H54 (cell line): ENCODE data around the gene NKAIN4.

Experiments
- DNase-seq: peaks from one replicate; pipeline ENCODE4 v3.0.0; 2011; ENCODE audit warnings: low spot score, mixed read lengths; ENCODE audit not compliant: insufficient read length
- FAIRE-seq: peaks from 3 replicates; lab custom pipeline; 2011; peaks lifted over from hg19 to GRCh38; lab: Jason Lieb, UNC
- POLR2A ChIP-seq: IDR thresholded peaks from 2 replicates; pipeline ENCODE4 v1.6.1; 2011; ENCODE audit warnings: low read depth, mild to moderate bottlenecking, low read length

Gene NKAIN4

DNA sequence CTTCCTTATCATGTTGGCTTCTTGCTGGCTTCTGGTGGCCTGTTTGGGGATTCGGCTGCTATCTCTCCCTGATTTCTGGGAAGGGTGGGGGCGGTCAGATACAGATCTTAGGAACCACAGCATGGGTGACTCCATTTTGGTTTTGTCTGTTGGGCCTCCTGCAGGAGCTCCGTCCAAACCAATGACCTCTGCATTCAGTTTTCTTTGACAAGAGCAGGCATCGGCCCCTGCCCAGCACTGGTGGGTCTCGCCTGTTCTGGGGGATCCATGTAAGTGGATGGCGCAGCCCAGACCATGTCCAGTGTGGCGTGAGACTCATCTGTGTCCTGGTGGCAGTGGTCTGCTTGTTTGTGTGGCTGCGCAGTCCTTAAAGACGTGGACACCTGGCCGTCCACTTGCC is 9.7 kb upstream of the NKAIN4 start:
- DNase-seq (no peak), FAIRE-seq (no peak)
- TF ChIP-seq POLR2A: no peak

DNA sequence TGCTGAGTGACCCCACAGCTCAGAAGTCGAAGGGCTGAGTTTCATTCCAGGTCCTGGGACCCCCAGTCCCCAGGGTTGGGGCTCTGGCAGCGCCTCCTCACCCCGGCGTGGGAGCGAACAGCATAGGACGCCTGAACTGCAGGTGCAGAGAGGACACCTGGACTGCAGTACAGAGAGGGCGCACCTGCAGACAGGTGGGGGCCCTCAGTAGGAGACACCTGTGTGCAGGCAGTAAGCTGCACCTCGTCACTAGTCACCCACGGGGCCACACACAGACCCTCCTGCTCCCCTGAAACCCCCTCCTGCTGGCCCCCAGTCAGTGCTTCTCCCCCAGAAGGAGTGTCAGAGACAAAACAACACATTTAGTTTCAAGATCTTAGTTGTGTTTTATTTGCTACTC is 8.6 kb upstream of the NKAIN4 start:
- FAIRE-seq (no peak), DNase-seq (no peak)
- TF ChIP-seq POLR2A: no peak

DNA sequence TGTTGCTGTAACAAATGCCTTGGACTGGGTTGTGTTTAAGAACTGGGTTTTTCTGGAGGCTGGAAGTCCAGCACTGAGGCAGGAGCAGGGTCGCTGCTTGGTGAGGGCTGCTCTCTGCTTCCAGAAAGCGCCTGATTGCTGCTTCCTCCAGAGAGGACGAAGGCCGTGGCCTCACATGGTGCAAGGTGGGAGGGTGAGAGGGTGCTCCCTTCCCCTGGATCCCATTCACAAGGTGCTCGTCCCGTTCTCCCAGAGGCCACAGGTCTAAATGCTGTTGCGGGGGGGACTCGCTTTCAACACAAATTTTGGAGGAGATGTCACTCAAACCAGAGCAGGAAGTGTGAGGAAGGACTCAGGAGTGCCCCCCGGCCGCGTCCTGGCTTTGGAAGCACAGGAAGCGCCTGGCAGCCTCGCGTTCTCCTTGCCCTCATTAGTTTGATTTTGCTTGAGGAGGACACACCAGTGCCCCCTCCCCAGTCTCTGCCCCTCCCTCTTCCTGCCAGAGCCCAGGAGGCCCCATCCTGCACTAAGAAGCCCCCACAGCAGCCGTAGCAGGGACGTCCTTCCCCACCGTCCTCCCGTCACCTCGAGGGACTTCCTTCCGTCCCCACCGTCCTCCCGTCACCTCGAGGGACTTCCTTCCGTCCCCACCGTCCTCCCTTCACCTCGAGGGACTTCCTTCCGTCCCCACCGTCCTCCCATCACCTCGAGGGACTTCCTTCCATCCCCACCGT is 7.7 kb upstream of the NKAIN4 start:
- DNase-seq: no peak
- FAIRE-seq: no peak
- no peak for TF ChIP-seq POLR2A

DNA sequence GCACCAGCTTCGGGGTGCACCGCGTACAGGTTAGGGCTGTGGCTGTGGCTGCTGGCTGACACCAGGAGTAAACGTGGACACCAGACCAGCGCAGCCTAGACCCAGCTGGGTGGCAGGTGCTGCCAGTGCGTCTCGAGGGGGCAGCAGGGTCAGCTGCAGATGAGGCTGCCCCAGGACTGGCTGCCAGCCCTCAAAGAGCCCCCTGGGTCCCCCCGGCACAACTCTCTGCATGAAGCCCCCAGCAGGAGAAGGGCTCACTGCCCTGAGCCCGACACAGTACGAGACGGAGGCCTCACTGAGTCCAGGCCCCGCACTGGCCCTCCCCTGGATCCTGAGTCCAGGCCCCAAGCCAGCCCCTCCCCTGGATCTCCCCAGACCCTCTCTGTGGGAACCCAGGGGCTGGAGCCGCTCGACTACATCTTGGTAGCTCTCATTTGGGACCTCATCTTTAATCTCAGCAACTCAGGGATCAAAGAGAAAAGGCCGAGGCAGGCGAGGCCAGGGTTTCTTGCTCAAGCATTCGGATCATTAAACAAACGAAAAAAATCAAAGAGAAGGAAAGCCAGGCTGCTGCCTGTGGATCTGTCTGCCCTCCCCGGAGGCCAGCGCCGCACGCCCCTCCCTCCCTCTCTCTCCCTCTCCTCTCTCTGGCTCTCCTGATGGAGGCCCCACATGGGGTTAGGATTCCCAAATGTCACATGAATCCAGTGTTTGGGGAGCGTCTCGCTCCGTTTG is 7.0 kb upstream of the NKAIN4 start:
- no peak for FAIRE-seq
- DNase-seq: no peak
- TF ChIP-seq POLR2A: no peak

DNA sequence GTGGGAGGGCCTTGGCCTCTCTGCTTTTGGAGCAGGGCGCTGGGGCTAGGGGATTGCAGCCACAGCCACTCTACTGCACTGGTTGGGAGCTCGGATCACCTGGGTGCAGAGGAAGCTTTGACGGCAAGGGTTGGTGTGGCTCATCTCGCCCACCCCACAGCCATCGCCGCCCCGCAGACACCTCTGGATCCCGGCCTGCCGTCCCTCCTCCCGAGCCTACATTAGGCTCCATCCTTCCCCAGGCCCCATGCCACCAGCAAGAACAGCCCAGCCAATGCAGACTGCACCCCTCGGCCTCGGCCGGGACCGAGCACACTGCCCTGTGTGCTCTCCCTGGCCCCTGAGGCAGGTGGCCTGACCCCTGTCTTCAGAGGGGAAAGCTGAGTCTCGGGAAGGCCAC is 6.3 kb upstream of the NKAIN4 start:
- FAIRE-seq (no peak), DNase-seq (no peak)
- no peak for TF ChIP-seq POLR2A

DNA sequence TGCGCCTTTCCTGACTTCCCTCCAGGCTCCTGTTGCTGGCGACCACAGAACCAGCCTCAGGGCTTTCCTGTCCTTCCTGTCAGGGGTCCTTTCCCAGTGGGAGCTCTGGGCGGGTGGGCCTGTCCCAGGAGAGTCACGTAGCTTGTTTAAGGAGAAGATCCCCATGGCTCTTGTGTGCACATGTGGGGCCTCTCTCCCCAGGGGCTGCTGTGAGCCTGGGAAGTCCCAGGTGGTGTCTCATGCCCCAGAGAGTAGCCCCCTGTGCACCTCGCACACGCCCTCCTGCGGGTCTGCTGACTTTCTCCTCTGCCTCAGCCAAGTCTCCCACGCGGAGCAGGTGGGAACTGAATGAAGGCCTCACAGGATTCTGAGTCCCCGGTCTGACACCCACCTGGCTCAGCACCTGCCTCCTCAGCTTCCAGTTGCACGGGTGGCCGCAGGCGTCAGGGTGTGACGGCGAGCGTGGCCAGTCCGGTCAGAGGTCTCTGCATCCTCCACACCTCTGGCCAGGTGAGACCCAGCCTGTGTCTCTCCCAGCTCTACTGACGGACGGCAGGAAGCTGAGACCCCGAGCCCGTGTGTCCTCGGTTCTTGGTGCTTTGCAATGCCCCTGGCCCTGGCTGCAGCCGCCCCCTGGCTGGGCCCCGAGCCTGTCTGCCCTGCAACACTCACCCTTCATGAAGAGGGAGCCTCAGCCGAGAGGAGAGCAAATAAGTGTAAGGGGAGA is 5.6 kb upstream of the NKAIN4 start:
- DNase-seq (no peak), FAIRE-seq (no peak)
- TF ChIP-seq POLR2A: no peak

DNA sequence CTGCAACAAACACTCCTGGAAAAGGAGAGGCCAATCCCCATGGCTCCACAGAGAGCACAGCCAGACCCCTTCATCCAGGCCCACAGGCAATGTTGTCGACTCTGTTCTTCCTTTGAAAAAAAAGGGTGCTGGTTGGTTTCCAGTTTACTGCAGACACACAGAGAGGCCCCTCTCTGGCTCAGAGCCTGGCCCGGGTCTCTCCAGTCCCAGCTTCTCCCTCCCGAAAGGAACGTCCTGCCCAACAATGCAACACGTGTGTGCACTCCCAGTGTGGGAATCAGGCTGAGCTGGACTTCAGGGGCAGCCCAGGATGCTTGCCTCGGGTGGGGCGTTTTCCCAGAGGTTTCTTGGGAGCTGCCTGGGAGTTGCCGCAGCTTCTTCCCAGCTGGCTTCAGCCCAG is 4.5 kb upstream of the NKAIN4 start:
- no peak for TF ChIP-seq POLR2A
- DNase-seq (no peak), FAIRE-seq (no peak)

DNA sequence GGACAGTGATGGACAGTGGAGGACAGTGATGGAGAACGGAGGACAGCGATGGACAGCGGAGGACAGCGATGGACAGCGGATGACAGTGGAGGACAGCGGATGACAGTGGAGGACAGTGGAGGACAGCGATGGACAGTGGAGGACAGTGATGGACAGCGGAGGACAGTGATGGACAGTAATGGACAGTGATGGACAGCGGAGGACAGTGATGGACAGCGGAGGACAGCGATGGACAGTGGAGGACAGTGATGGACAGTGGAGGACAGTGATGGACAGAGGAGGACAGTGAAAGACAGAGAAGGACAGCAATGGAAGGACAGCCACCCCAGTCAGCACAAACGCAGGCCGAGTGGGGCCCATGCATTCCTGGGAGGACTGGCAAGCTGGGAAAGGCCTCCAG is 3.4 kb upstream of the NKAIN4 start:
- no peak for TF ChIP-seq POLR2A
- DNase-seq (no peak), FAIRE-seq (no peak)

DNA sequence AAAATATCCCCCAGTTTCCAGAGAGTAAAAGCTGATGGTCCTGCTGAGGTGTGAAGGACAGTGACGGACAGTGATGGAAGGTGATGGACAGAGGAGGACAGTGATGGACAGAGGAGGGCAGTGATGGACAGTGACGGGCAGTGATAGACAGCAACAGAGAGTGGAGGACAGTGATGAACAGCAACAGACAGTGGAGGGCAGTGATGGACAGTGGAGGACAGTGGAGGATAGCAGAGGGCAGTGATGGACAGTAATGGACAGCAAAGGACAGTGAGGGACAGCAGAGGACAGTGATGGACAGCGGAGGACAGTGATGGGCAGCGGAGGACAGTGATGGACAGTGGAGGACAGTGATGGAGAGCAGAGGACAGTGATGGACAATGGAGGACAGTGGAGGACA is 2.7 kb upstream of the NKAIN4 start:
- TF ChIP-seq POLR2A: no peak
- FAIRE-seq (no peak), DNase-seq (no peak)

DNA sequence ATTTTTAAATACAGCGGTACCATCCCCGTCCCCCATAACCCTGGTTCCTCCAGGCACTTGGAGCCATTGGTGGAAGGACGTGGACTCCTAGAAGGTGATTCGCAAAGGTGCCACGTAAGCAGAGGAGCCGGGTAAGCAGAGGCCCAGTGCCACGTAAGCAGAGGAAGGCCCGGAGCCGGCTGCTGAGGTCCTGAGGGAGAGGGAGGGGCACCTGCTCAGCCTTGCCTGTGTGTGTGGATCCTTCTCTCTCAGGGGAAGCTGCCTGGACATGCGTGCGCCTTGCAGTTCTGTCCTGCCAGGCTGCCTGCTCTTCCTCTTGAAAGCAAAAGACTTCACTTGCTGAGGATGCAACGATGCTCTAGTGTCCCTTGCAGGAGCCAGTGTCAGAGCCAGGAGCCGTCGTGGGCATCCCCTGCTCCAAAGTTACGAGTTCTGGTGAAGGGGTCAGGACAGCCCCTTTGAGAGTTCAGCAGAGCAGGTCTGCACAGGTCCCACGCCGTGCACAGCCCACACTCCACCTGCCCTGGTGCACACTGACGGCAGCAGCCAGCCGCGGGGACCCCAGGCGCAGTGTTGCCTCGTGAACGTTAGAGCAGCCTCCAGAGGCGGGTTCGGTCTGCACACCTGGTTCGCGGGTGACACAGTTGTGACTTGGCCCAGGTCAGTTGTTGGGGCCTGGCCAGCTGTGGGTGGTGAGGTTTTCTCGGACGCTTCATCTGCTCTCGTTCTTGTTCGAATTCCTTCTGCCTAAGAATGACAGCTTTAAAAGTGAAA is 1.9 kb upstream of the NKAIN4 start:
- FAIRE-seq (no peak), DNase-seq (no peak)
- TF ChIP-seq POLR2A: no peak

DNA sequence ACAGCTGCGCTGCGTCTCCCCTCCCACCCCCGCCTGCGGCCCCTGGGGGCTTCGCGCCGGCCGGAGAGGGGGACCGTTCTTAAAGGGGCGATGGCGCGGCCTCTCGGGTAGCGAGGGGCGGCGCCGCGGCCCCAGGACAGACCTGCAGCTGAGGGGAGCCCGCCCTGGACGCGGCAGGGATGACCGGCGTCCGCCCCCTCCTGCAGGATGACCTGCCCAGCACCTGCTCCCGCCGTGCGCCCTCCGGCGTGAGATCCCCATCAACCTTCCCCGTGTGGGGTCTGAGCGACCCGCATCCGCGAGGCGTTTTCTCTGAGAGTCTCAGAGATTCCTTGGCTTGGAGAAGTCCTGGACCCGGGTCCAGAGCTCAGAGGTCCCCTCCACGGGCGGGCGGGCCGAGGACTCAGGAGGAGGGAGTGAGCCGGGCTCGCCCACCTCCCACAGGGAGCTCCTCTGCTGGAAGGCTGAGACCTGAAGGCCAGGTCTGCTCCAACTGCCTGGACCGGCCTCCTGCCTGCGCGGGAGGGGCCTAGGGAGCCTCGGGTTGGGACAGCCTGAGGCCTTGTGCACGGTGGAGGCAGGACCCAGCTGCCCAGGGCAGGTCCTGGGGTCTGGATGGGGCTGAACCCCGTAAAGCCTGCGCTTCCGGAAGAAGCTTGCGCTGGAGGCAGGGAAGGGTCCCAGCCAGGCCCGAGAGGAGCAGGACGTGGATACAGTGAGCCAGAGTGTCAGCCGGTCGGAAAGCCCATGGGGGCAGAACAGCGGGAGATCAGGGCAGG is 532 bp upstream of the NKAIN4 start:
- DNase-seq (no peak), FAIRE-seq (no peak)
- TF ChIP-seq POLR2A: no peak

DNA sequence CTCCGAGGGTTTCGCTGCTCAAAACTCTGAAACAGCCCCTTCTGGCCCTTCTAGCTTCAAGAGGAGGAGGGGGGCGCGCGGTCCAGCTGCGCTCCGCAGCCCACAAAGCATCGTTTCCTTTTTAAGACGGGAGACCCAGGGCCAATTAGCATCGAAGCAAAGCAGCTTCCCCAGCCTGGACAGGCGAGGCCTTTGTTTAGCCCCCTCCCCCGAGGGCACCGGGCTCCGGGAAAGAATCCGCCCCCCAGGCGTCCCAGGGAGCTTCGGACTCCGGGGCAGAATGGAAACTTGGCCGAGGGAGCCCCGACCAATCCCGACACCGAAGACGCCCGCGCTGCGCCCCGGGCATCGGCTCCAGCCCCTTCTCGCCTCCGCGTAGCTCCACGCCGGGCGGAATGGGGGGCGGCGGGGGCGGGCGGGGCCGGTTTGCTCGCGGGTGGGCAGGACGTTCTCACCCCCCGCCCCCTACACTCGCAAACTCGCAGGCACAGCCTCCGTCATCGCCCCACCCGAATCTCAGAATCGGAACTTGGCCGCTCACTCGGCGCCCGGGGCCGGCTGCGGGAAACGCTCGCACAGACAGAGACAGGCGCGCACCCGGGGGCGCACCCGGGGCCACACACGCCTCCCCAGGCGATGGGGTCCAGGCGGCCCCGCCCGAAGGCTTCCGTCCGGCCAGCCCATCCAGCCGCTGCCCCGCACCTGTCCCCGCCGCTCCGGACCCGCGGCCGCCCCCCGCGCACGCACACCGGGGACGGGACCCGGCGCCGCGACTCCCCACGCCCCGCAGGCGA is 628 bp downstream of the NKAIN4 start:
- no peak for TF ChIP-seq POLR2A
- FAIRE-seq (no peak), DNase-seq (no peak)
